Measurements from ENCODE around the gene RNU1-3.

- TF ChIP-seq EZH2phosphoT487 (IDR thresholded peaks at IDR 0.05; ENCODE audit: low read depth) (no peak), CTCF (IDR thresholded peaks at IDR 0.05; ENCODE audit: low read depth, low read length) (no peak)
Measured at GRCh38 chr1:16630661-16631247, 36.0 kb downstream of the RNU1-3 start.
